Mesodermal cell (in vitro differentiated cells): ENCODE results near the gene POU4F2.
"Not testable (repeated sequence)": the region's sequence is repeated elsewhere in the genome, so short reads cannot be mapped to it uniquely, and the experiment has no call there.

ENCODE experiments used
- H3K27ac ChIP-seq: 2 replicates; pipeline ENCODE4 v1.7.0; 2013; ENCODE audit warnings: mild to moderate bottlenecking, low read depth, low read length, moderate library complexity; ENCODE audit not compliant: severe bottlenecking
- H3K36me3 ChIP-seq: 2 replicates; pipeline ENCODE4 v1.7.1; 2013; ENCODE audit warnings: mild to moderate bottlenecking, low read length, moderate library complexity; ENCODE audit not compliant: control insufficient read depth, insufficient read depth
- H3K4me1 ChIP-seq: one replicate; pipeline ENCODE4 v1.7.1; 2013; ENCODE audit warnings: mild to moderate bottlenecking, low read length; ENCODE audit not compliant: insufficient read depth, control insufficient read depth, poor library complexity, severe bottlenecking
- H3K4me3 ChIP-seq: 2 replicates; pipeline ENCODE4 v1.7.0; 2013; ENCODE audit warnings: low read length, control low read depth, mild to moderate bottlenecking; ENCODE audit not compliant: insufficient read depth, poor library complexity, severe bottlenecking; ENCODE audit errors: extremely low read depth
- H3K9me3 ChIP-seq: 2 replicates; pipeline ENCODE4 v1.7.1; 2013; ENCODE audit warnings: mild to moderate bottlenecking, low read length, moderate library complexity; ENCODE audit not compliant: control insufficient read depth
- WGBS, 2 experiments: methylation state at CpG; one replicate each; pipeline ENCODE4 v1.1.5; 2013; ENCODE audit warnings: missing lambda C conversion rate in 2 of 2; ENCODE audit not compliant: insufficient coverage in 2 of 2; 5-methylcytosine and 5-hydroxymethylcytosine counted together

Gene POU4F2

GRCh38 chr4:146655521-146655856, 16.8 kb downstream of the POU4F2 start:
- Histone ChIP-seq H3K27ac (no peak overlapping the region), H3K9me3 (no peaks in the 10 kb centered on the region), H3K4me3 (peak overlapping the region; percentile 37), H3K4me1 (peaks cover 6% of the 10 kb centered on the region), H3K36me3 (no peaks in the 10 kb centered on the region)
- WGBS, 2 experiments: 3 to 4% methylated on average over 4 to 5 of the region's 9 CpGs

GRCh38 chr4:146661367-146661766, 22.7 kb downstream of the POU4F2 start:
- no peaks in the 10 kb centered on the region for H3K36me3 ChIP-seq
- no CpG with 5 or more reads among the region's 4 CpGs for WGBS, 2 experiments
- H3K9me3 ChIP-seq: no peaks in the 10 kb centered on the region
- no peaks in the 10 kb centered on the region for H3K4me1 ChIP-seq
- no peak overlapping the region for H3K4me3 ChIP-seq
- H3K27ac ChIP-seq: no peak overlapping the region

- not testable (repeated sequence) for H3K9me3 ChIP-seq, H3K4me3 ChIP-seq, H3K4me1 ChIP-seq, H3K27ac ChIP-seq, H3K36me3 ChIP-seq
- WGBS, 2 experiments: 20% methylated on average over 2 of the region's 6 CpGs; no CpG with 5 or more reads in 1 of the 2 experiments
Observed at GRCh38 chr4:146663968-146664311, 25.2 kb downstream of the POU4F2 start.

GRCh38 chr4:146674829-146675570, 36.3 kb downstream of the POU4F2 start:
- H3K4me3 ChIP-seq: no peak overlapping the region
- H3K9me3 ChIP-seq: no peaks in the 10 kb centered on the region
- no peak overlapping the region for H3K27ac ChIP-seq
- no peaks in the 10 kb centered on the region for H3K4me1 ChIP-seq
- no peaks in the 10 kb centered on the region for H3K36me3 ChIP-seq
- 83 to 89% methylated on average over 2 of the region's 2 CpGs for WGBS, 2 experiments
